Measurements from ENCODE around the gene TNNC1. TPM values are rescaled to one million over a fixed set of nuclear protein-coding genes. Genes with fewer than 3 reads are reported as not detected.

TNNC1 gene
- total and polyA plus RNA-seq, 2 of the 13 experiments (the other 11 are each of a cell fraction or from before 2014, with no cell fraction given): 11.8 to 36.4 TPM

- no peak for TF ChIP-seq ZGPAT (CRISPR knock-in tag; IDR thresholded peaks at IDR 0.05)
- no peak for TF ChIP-seq FOXK1 (CRISPR knock-in tag; IDR thresholded peaks at IDR 0.05; ENCODE audit: borderline replicate concordance, low read depth)
- no peak for TF ChIP-seq ZNF124 (CRISPR knock-in tag; IDR thresholded peaks at IDR 0.05)
- TF ChIP-seq ZFX (CRISPR knock-in tag; IDR thresholded peaks at IDR 0.05; ENCODE audit: low read depth): peak; percentile 52; the same call in 1 of the 2 replicates
- TF ChIP-seq ATF7 (IDR thresholded peaks at IDR 0.05): no peak
- TF ChIP-seq ATF7 (CRISPR knock-in tag; IDR thresholded peaks at IDR 0.05): 0 out of 2 replicates have a peak, but pooled peaks have one; percentile 35
- peak; percentile 40; the same call in 1 of the 2 replicates for TF ChIP-seq SALL1 (CRISPR knock-in tag; IDR thresholded peaks at IDR 0.05)
- peak; percentile 61; the same call in 1 of the 2 replicates for TF ChIP-seq RAD51 (IDR thresholded peaks at IDR 0.05; ENCODE audit: borderline replicate concordance)
- TF ChIP-seq BRF2 (CRISPR knock-in tag; IDR thresholded peaks at IDR 0.05): no peak
- no peak for TF ChIP-seq ZNF788 (CRISPR knock-in tag; IDR thresholded peaks at IDR 0.05; ENCODE audit: borderline replicate concordance)
- no peak for TF ChIP-seq ZSCAN20 (CRISPR knock-in tag; IDR thresholded peaks at IDR 0.05; ENCODE audit: borderline replicate concordance)
- TF ChIP-seq MEIS2 (CRISPR knock-in tag; IDR thresholded peaks at IDR 0.05): peak; percentile 64; the same call in 1 of the 2 replicates
- 0 out of 2 replicates have a peak, but pooled peaks have one; percentile 26 for TF ChIP-seq THRA (CRISPR knock-in tag; IDR thresholded peaks at IDR 0.05; ENCODE audit: borderline replicate concordance)
- no peak for TF ChIP-seq POLR2G (IDR thresholded peaks at IDR 0.05; ENCODE audit: low read depth, low read length)
- TF ChIP-seq GABPB1 (CRISPR knock-in tag; IDR thresholded peaks at IDR 0.05): peak; percentile 22; the same call in 1 of the 2 replicates
- peak; percentile 76 for TF ChIP-seq TCF7 (IDR thresholded peaks at IDR 0.05; ENCODE audit: low read depth)
- no peak for TF ChIP-seq NFYC (CRISPR knock-in tag; IDR thresholded peaks at IDR 0.05)
- peak; percentile 97 for TF ChIP-seq ZNF629 (CRISPR knock-in tag; conservative IDR thresholded peaks at IDR 0.05)
- peak; percentile 97 for TF ChIP-seq NR2F6 (IDR thresholded peaks at IDR 0.05)
- peak; percentile 98 for TF ChIP-seq NR2F6 (CRISPR knock-in tag; IDR thresholded peaks at IDR 0.05)
- peak; percentile 75 for TF ChIP-seq TEAD3 (CRISPR knock-in tag; optimal IDR thresholded peaks at IDR 0.05; ENCODE audit: borderline replicate concordance)
- no peak for TF ChIP-seq ZNF558 (CRISPR knock-in tag; IDR thresholded peaks at IDR 0.05; ENCODE audit: borderline replicate concordance)
- TF ChIP-seq MXI1 (IDR thresholded peaks at IDR 0.05; ENCODE audit: borderline replicate concordance, low read depth, low read length): peak; percentile 22; the same call in 1 of the 3 replicates
- TF ChIP-seq RBM22 (optimal IDR thresholded peaks at IDR 0.05; ENCODE audit: low read length): no peak
- TF ChIP-seq NFE2 (CRISPR knock-in tag; IDR thresholded peaks at IDR 0.05): no peak
- no peak for TF ChIP-seq ATF7-NPFF (CRISPR knock-in tag; IDR thresholded peaks at IDR 0.05; ENCODE audit: low read depth)
- TF ChIP-seq GFI1 (CRISPR knock-in tag; IDR thresholded peaks at IDR 0.05; ENCODE audit: borderline replicate concordance): no peak
- no peak; the same call in 1 of the 2 replicates for TF ChIP-seq HDAC2 (CRISPR knock-in tag; IDR thresholded peaks at IDR 0.05)
- peak; percentile 44; the same call in 1 of the 2 replicates for TF ChIP-seq MYC (CRISPR knock-in tag; IDR thresholded peaks at IDR 0.05; ENCODE audit: borderline replicate concordance)
These were observed 2.4 kb downstream of the TNNC1 start (continued) for GRCh38 chr3:52451237-52452083.

All from HepG2 (cell line).